Right ventricle myocardium inferior (tissue), 1 donor: ENCODE measurements around the gene ARF5. TPM values are rescaled to one million over a fixed set of nuclear protein-coding genes. Genes with fewer than 3 reads are reported as not detected.
A peak's percentile ranks its signal among the peaks of the same experiment; 100 is the strongest.

Experiments
- ATAC-seq: fragments of 200-7000 bp; cut with Tn5 transposase; one replicate; pipeline ENCODE4 v1.9.1; 2020; ENCODE audit warnings: mild to moderate bottlenecking, moderate library complexity
- DNase-seq: peaks from one replicate; pipeline ENCODE4 v3.0.0; 2021; ENCODE audit errors: missing footprints
- intact Hi-C: fragments of 100-400 bp; cut with DNase I; formaldehyde crosslinking; loops from one replicate; pipeline ENCODE4 v1.11.0; 2022
- total RNA-seq: library from RNA; stranded (reverse); fragmentation: NEBNext Ultra II Directional; extraction: Animal tissue kit (Norgen Biotek cat#: 25700); gene quantifications from one replicate; pipeline ENCODE4 v1.2.1, GENCODE V29; 2021
- donor health status: DM: no; HTN: yes; CAD: no; lungs with severe emphysema.

ARF5 gene
- total RNA-seq, 1 donor from 2014 or later = 78.1 TPM

- ATAC-seq = peak; percentile 85
- intact Hi-C loops = no loop called here
- DNase-seq = peak; percentile 96
These were observed 2.9 kb upstream of the ARF5 start, which contains the start of gene GCC1 for GRCh38 chr7:127585044-127585953. Gene GCC1, minus strand, starts transcription at chr7:127585596. Its CDS starts 414 bp downstream, at chr7:127585182.

GRCh38 chr7:127586346-127586745 lies 1.9 kb upstream of the ARF5 start:
- no peak for DNase-seq
- no peak for ATAC-seq
- intact Hi-C loops = no loop called here

- intact Hi-C loops = loop anchor here (2.0 kb wide), 2 partner anchors 63 to 195 kb away; partner anchors contain the start of gene ZNF800
- DNase-seq (no peak), ATAC-seq (no peak)
These were observed 570 bp upstream of the ARF5 start for GRCh38 chr7:127587663-127588018.

GRCh38 chr7:127588697-127589482 lies 679 bp downstream of the ARF5 start:
- ATAC-seq (peak; percentile 27), DNase-seq (no peak)
- intact Hi-C loops = loop anchor here (2.0 kb wide), 2 partner anchors 62 to 196 kb away; partner anchors contain the start of gene ZNF800

- ATAC-seq (no peak), DNase-seq (no peak)
- intact Hi-C loops = loop anchor here (2.0 kb wide), 2 partner anchors 61 to 197 kb away; partner anchors contain the start of gene ZNF800
These were observed 1.7 kb downstream of the ARF5 start for GRCh38 chr7:127589896-127590295.

GRCh38 chr7:127591189-127591588 lies 3.0 kb downstream of the ARF5 start:
- intact Hi-C loops = no loop called here
- no peak for DNase-seq
- ATAC-seq = no peak

- ATAC-seq = no peak
- intact Hi-C loops = no loop called here
- DNase-seq = no peak
These were observed 3.4 kb downstream of the ARF5 start for GRCh38 chr7:127591591-127591990.

- ATAC-seq (no peak), DNase-seq (no peak)
- intact Hi-C loops = no loop called here
These were observed 4.3 kb downstream of the ARF5 start for GRCh38 chr7:127592550-127592949.

GRCh38 chr7:127594490-127594889 lies 6.3 kb downstream of the ARF5 start:
- intact Hi-C loops = no loop called here
- DNase-seq (no peak), ATAC-seq (peak; percentile 42)

- no peak for DNase-seq
- intact Hi-C loops = no loop called here
These were observed 7.5 kb downstream of the ARF5 start for GRCh38 chr7:127595737-127596136.

GRCh38 chr7:127598318-127598717 lies 10.1 kb downstream of the ARF5 start:
- ATAC-seq (no peak), DNase-seq (no peak)
- intact Hi-C loops = no loop called here

More at GRCh38 chr7:127595737-127596136, 7.5 kb downstream of the ARF5 start:
- no peak for ATAC-seq

GRCh38 chr7:127600885-127601284 lies 12.7 kb downstream of the ARF5 start:
- DNase-seq = no peak
- ATAC-seq = no peak
- intact Hi-C loops = no loop called here

GRCh38 chr7:127608446-127608845 lies 20.2 kb downstream of the ARF5 start:
- intact Hi-C loops = no loop called here
- ATAC-seq (no peak), DNase-seq (no peak)

GRCh38 chr7:127609297-127609696 lies 21.1 kb downstream of the ARF5 start:
- ATAC-seq (no peak), DNase-seq (no peak)
- intact Hi-C loops = no loop called here

GRCh38 chr7:127612263-127612662 lies 24.1 kb downstream of the ARF5 start:
- DNase-seq (no peak), ATAC-seq (no peak)
- intact Hi-C loops = no loop called here

- intact Hi-C loops = no loop called here
- DNase-seq = no peak
- ATAC-seq = no peak
These were observed 28.5 kb downstream of the ARF5 start for GRCh38 chr7:127616724-127617123.

- DNase-seq (no peak), ATAC-seq (no peak)
- intact Hi-C loops = no loop called here
These were observed 29.8 kb downstream of the ARF5 start, which contains the start of gene PAX4 for GRCh38 chr7:127618042-127618441. Gene PAX4, minus strand, starts transcription at chr7:127618142. Its CDS starts 2,214 bp downstream, at chr7:127615928.

GRCh38 chr7:127618775-127619174 lies 30.6 kb downstream of the ARF5 start:
- intact Hi-C loops = no loop called here
- ATAC-seq = no peak
- no peak for DNase-seq

- intact Hi-C loops = no loop called here
- DNase-seq = no peak
- ATAC-seq = no peak
These were observed 31.6 kb downstream of the ARF5 start for GRCh38 chr7:127619681-127620405.
